GM18951 (cell line): ENCODE data around the gene HS1BP3.

ENCODE experiments used
- POLR2A ChIP-seq: IDR thresholded peaks from 4 replicates; pipeline ENCODE4 v1.6.1; 2011; ENCODE audit warnings: mild to moderate bottlenecking; ENCODE audit not compliant: insufficient read length, insufficient read depth; ENCODE audit errors: extremely low read depth
- in situ Hi-C: fragments of 300-500 bp; cut with MboI; formaldehyde crosslinking; loops from one replicate; pipeline ENCODE4 v1.12.0; 2022; ENCODE audit warnings: low sequenced_read_pairs, mixed read lengths, inconsistent platforms; ENCODE audit not compliant: unreplicated experiment

Gene HS1BP3

DNA sequence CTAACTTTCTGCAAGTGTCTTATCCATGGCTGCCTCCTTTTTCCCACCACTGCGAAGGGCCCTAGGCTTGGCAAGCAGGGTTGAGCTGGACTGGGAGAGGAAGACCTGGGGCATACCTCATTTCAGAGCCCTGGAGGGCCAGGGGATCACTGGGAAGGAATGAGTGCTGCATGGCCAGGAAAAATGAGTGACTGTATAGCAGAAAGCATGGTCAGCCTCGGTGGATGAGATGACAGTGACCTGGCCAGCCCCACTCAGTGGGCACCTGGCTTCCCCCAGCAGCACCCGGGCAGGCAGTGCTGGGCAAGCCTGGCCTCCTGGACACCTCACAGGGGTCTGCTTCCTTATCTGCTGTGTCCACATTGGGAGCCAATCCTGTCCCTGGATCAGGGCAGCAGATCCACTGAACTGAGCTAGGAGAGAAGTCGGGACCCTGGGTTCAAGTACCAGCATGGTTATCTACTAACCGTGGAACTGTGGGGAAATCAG is 76.4 kb downstream of the HS1BP3 start:
- TF ChIP-seq POLR2A, result no peak
- in situ Hi-C loops, result no loop called here

DNA sequence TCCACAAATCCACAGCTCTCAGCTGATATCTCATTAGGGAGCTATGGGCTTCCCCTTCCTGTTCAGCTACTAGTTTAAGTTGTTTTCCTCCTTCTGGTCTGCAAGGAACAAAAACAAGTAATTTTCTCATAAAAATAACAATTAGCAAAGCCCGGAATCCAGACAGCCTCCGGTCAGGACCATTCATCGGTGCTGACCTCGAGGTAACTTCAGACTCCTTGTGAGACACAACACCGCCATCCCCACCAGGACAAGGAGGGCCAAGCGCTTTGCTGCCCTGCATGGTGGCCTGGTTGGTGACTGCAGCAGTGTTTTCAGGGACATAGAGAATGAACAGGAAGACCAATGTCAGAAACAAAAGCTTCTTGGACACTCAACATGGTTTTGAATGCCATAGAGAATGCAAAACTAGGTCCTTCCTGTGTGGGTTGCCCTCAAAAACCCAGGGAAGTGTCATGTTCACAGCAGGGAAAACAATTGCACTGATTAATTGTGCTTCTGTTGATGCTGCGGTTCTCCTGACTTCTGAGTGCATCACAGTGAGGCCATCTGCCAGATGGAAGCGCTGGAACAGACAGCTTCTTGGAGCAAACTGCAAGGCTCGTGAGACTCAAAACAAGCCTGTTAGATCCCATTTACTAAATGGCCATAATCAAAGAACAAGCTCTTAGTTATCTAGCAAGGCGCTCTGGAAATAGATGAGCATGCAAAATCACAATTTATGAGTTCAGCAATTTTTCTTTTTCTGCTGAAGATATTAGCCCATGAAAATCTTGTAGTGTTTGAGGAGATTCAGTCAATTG is 77.1 kb downstream of the HS1BP3 start:
- TF ChIP-seq POLR2A, result no peak
- in situ Hi-C loops, result no loop called here

DNA sequence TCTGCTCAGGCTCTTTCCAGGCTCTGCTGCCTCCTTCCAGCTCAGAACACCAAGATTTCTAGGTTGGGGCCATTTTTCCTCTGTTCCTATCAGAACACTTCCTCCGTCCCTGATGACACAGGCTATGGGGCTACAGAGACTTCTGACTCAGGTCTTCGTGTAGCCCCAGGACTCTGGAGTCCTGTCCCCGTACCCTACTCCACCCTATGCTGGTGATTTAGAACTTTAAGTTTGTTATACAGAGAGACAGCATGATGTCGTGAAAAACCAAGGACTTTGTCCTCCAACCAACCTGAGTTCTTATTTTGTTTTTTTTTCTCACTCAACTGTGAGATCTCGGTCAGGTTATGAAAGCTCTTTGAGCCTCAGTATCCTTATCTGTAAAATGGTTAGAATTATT is 78.7 kb downstream of the HS1BP3 start:
- TF ChIP-seq POLR2A, result no peak
- in situ Hi-C loops, result no loop called here

DNA sequence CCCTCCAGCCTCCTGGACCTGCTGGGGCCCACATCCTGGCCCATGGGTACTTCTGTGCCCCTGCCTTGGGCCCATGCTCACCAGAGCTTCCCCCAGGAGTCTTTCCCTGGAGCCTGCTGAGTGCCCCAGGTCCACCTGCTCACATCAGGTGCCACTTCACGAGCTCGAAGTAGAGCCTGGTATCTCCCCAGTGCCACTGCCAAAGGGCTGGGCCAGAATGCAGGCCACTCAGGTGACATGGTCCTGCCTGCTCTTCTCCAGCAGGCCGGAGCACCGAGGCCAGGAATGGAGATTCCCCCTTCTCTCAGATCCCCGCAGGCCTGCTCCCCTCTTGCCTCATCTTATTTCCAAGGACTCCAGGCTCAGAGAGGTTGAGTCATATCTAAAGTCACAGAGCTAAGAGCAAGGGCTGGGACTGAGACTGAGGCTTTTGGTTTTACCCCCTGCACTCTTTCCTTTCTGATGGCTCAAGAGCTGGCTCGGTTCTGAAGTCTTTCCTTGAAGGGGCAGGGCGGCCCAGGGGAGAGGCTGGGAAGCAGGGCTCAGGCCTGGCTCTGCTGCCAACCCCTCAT is 79.2 kb downstream of the HS1BP3 start:
- in situ Hi-C loops, result no loop called here
- no peak for TF ChIP-seq POLR2A

DNA sequence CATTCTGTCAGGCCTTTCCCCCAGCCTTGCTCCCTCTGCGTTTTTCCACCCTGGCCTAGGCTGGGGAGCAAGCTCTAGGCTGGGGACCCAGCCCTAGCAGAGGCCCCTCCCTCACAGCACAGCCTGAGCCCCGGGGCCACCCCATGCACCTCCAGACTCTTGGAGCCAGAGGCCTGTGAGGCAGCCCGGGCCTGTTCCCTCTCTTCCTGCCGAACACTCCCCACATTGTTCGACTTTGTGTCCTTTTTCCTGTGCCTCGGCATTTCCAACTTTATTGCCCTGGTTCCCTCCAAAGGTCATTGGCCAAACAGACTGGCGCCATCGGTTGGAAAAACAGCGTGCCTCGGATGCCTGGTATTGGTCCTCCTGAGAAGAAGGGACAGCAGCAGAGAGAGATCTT is 79.7 kb downstream of the HS1BP3 start:
- TF ChIP-seq POLR2A, result no peak
- in situ Hi-C loops, result no loop called here

DNA sequence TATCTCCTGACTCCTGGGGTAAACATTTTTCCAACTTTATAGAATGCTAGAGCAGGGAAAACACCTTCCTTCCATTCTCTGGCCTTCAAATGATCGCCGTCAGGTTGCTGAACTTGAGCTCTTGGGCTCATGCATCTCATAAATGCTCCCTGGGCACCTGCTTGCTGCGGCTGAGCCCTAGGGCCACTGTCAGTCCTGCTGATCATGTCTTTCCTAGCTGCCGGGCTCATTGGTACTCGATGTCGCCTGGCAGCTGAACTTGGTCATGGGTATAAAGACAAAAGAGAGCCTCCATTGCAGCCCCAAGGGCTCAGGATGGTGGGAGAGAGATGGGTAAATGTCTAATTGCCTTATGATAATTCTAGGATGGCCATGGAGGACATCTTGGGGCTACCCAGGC is 80.6 kb downstream of the HS1BP3 start:
- in situ Hi-C loops, result no loop called here
- TF ChIP-seq POLR2A, result no peak

DNA sequence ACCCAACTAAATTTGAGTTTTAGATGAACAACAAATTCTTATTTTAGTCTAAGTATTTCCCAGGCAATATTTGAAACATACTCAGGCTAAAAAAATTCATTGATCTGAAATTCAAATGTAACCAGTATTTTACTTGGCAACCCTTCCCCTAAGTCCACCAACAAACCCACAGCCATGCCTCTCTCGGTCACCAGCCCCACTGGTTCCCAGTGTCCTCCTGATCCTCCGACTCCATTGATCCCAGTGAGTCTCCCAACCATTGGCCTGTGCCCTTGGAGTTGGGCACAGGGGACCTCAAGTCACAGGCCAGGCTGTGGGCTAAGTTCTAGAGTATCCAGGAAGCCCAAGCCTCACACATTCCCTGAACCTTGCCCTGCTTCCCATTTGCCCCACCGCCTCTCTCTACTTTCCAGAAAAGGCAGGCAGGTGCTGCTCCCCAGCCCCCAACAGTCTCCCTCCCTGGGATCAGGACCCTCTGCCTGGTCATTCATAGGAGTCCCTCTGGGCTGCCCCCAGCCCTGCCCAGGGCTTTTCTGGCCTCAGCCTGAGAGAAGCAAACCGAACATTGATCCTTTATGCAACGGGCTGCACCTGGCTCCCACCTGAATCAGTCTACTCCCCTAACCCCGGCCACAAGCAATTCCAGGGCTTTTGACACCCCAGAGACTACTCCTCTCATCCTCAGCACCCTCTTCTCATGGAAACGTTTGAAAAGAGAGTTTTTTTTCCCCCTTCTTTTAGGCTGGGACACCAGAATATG is 81.3 kb downstream of the HS1BP3 start:
- in situ Hi-C loops, result no loop called here
- no peak for TF ChIP-seq POLR2A

DNA sequence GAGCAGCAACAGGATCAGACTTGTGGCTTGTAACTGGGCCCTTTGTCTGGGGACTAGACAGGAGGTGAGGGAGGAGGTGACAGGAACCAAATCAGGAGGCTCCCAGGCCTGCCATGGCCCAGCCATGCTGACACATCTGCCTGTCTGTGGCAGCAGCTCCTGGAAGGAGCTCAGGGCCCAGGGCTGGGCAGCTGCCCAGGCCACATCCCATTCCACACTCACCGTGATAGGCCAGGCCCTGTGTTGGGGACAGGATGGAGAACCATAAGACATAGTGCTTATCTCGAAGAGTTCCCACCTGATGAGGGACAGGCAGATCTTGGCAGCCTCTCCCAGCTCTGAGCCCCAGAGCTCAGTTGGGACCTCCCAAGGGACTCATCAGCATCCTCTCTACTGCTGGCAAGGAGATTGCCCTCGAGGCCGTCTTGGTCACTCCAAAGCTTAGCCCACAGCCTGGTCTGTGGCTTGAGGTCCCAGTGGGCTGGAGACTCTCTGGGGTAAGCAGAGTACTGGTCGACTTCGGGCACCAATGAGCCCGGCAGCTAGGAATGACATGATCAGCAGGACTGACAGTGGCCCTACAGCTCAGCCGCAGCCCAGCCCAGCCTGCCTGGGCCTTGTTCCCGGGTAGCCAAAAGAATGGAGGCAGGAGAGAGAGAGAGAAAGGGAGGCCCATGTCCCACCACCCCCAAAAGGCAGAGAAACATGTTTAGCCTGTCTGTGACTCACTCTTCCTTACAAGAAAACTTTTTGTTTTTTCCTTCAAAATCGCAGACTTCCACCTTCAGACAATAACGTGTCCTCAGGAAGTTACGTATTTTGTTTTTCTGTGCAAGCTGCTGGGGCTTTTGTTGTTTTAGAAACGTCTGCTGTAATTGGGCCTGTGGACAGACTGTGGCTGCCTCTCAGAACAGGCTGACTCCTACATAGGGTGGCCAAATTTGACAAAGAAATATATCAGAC is 82.1 kb downstream of the HS1BP3 start:
- TF ChIP-seq POLR2A, result no peak
- in situ Hi-C loops, result no loop called here

DNA sequence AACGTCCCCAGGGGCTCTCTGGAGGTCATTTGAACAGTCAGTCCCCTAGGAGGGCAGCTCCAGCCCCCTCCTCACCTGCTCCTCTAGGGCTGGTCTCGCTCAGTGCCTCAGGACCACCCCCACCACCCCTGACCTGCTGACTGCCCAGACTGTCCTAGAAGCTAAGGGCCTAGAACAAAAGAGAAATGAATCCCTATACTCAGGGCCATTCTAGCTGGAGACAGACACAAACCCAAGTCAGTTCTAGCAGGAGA is 83.0 kb downstream of the HS1BP3 start:
- in situ Hi-C loops, result no loop called here
- TF ChIP-seq POLR2A, result no peak
